Natural killer cell (primary cell): ENCODE results near the gene PTRH1. TPM values are rescaled to one million over a fixed set of nuclear protein-coding genes. Genes with fewer than 3 reads are reported as not detected.

Experiments
- ATAC-seq, 3 donors: fragments of 150-1000 bp in 2 of 3; fragments of 200-7000 bp in 1 of 3; cut with Tn5 transposase; 1 replicate in 1 of 3; 2 replicates in 2 of 3; pipeline ENCODE4 v1.10.0; 2021; ENCODE audit warnings: mild to moderate bottlenecking in 2 of 3, moderate library complexity in 2 of 3
- DNase-seq, 2 donors: peaks; one replicate each; pipeline versions ENCODE4 v3.0.0 to v3.0.0-alpha.2; 2013 to 2021; ENCODE audit warnings: mixed read lengths in 1 of 2
- H3K27ac ChIP-seq: one replicate; pipeline ENCODE4 v1.5.1; 2013; ENCODE audit warnings: mild to moderate bottlenecking, low read length
- H3K27me3 ChIP-seq: one replicate; pipeline ENCODE4 v1.6.1; 2013; ENCODE audit warnings: low read length; ENCODE audit not compliant: control insufficient read depth, insufficient read depth
- H3K36me3 ChIP-seq: one replicate; pipeline ENCODE4 v1.6.1; 2013; ENCODE audit warnings: low read length; ENCODE audit not compliant: control insufficient read depth, insufficient read depth
- H3K4me1 ChIP-seq: one replicate; pipeline ENCODE4 v1.6.1; 2013; ENCODE audit warnings: low read length; ENCODE audit not compliant: control insufficient read depth, insufficient read depth
- H3K4me3 ChIP-seq: one replicate; pipeline ENCODE4 v1.5.1; 2013; ENCODE audit warnings: low read length
- H3K9me3 ChIP-seq: one replicate; pipeline ENCODE4 v1.6.1; 2013; ENCODE audit warnings: low read length; ENCODE audit not compliant: control insufficient read depth, insufficient read depth
- H3K27ac Mint-ChIP-seq, 2 donors: one replicate each; pipeline ENCODE4 v1.8.0; 2022; ENCODE audit warnings: mild to moderate bottlenecking in 2 of 2, mixed read lengths in 2 of 2, moderate library complexity in 1 of 2
- H3K27me3 Mint-ChIP-seq, 2 donors: one replicate each; pipeline ENCODE4 v1.8.0; 2022; ENCODE audit warnings: low read depth in 2 of 2, mixed read lengths in 2 of 2
- H3K36me3 Mint-ChIP-seq: one replicate; pipeline ENCODE4 v1.8.0; 2022; ENCODE audit warnings: mixed read lengths
- H3K4me1 Mint-ChIP-seq, 2 donors: one replicate each; pipeline ENCODE4 v1.8.0; 2022; ENCODE audit warnings: mixed read lengths in 2 of 2
- H3K4me3 Mint-ChIP-seq: one replicate; pipeline ENCODE4 v1.8.0; 2022; ENCODE audit warnings: mild to moderate bottlenecking, moderate library complexity, mixed read lengths
- H3K9me3 Mint-ChIP-seq, 2 donors: one replicate each; pipeline ENCODE4 v1.8.0; 2022; ENCODE audit warnings: mixed read lengths in 2 of 2
- CTCF ChIP-seq: fragments of 200-600 bp; IDR thresholded peaks from one replicate; pipeline ENCODE4 v1.8.0; 2022; ENCODE audit warnings: antibody characterized with exemption
- WGBS: methylation state at CpG from one replicate; pipeline ENCODE4 v1.1.7; 2013; ENCODE audit warnings: missing lambda C conversion rate; ENCODE audit not compliant: insufficient coverage; 5-methylcytosine and 5-hydroxymethylcytosine counted together
- intact Hi-C: fragments of 100-400 bp; cut with micrococcal nuclease; formaldehyde crosslinking; loops from one replicate; pipeline ENCODE4 v1.14.2; 2022
- total RNA-seq, 4 donors: library from RNA; stranded (reverse); fragments of 120-200 nt in 1 of 4; gene quantifications; one replicate each; pipeline versions ENCODE4 v1.2.3 to v1.2.4, GENCODE V29; 2013 to 2022

PTRH1 gene
- total RNA-seq, 3 donors from 2014 or later (not counting 1 experiment from before 2014, with no cell fraction given): 6.9 to 11.5 (median 11.0) TPM

- peaks cover 5 to 21% of the 10 kb centered on the region in 2 donors for H3K4me1 Mint-ChIP-seq
- no peak overlapping the region for H3K4me3 ChIP-seq
- no peaks in the 10 kb centered on the region for H3K9me3 ChIP-seq
- no peaks in the 10 kb centered on the region for H3K27me3 Mint-ChIP-seq
- H3K27ac ChIP-seq: no peak overlapping the region
- peaks cover 54% of the 10 kb centered on the region for H3K36me3 ChIP-seq
- H3K27me3 ChIP-seq: no peaks in the 10 kb centered on the region
- ATAC-seq (no peak), DNase-seq (no peak)
- intact Hi-C loops: loop anchor here (5.0 to 10.0 kb wide), 2 partner anchors 124 to 184 kb away; partner anchors contain the start of gene STXBP1
- H3K36me3 Mint-ChIP-seq: peaks cover 8% of the 10 kb centered on the region
- peak overlapping the region; percentile 93 to 96 for H3K27ac Mint-ChIP-seq
- no peaks in the 10 kb centered on the region for H3K9me3 Mint-ChIP-seq
- no peak for TF ChIP-seq CTCF
- no peak overlapping the region for H3K4me3 Mint-ChIP-seq
- 94% methylated on average over 12 of the region's 13 CpGs for WGBS
- peaks cover 21% of the 10 kb centered on the region for H3K4me1 ChIP-seq
These were observed 23.2 kb upstream of the PTRH1 start for GRCh38 chr9:127738666-127739065.

GRCh38 chr9:127735530-127736185, 20.2 kb upstream of the PTRH1 start:
- Mint-ChIP-seq H3K9me3 (no peaks in the 10 kb centered on the region), H3K27me3 (no peaks in the 10 kb centered on the region), H3K36me3 (peaks cover 8% of the 10 kb centered on the region), H3K27ac (peak overlapping the region; percentile 93 to 96), H3K4me3 (peak overlapping the region; percentile 92), H3K4me1 (peaks cover 5 to 24% of the 10 kb centered on the region in 2 donors)
- Histone ChIP-seq H3K4me3 (no peak overlapping the region), H3K9me3 (no peaks in the 10 kb centered on the region), H3K27ac (peak overlapping the region; percentile 93), H3K36me3 (peaks cover 36% of the 10 kb centered on the region), H3K27me3 (no peaks in the 10 kb centered on the region), H3K4me1 (peaks cover 22% of the 10 kb centered on the region)
- intact Hi-C loops: loop anchor here (1.0 to 10.0 kb wide), 7 partner anchors 37 to 187 kb away; partner anchors contain the start of genes FPGS and STXBP1
- TF ChIP-seq CTCF: no peak
- no peak for ATAC-seq
- no peak for DNase-seq
- WGBS: 51% methylated on average over 15 of the region's 15 CpGs

- H3K36me3 Mint-ChIP-seq: peaks cover 8% of the 10 kb centered on the region
- Histone ChIP-seq H3K27me3 (no peaks in the 10 kb centered on the region), H3K27ac (peak within 1 kb of the TSS; percentile 93), H3K4me1 (peaks cover 22% of the 10 kb centered on the region), H3K36me3 (peaks cover 28% of the 10 kb centered on the region), H3K9me3 (no peaks in the 10 kb centered on the region), H3K4me3 (peak within 1 kb of the TSS; percentile 50)
- peak within 1 kb of the TSS; percentile 92 for H3K4me3 Mint-ChIP-seq
- DNase-seq (peak; percentile 100), ATAC-seq (peak; percentile 90 to 98 (median 90))
- intact Hi-C loops: loop anchor here (1.0 to 10.0 kb wide), 9 partner anchors 36 to 231 kb away; partner anchors contain the start of genes FPGS and STXBP1
- peaks cover 5 to 24% of the 10 kb centered on the region in 2 donors for H3K4me1 Mint-ChIP-seq
- H3K9me3 Mint-ChIP-seq: no peaks in the 10 kb centered on the region
- WGBS: under 1% methylated on average over 76 of the region's 76 CpGs
- no peaks in the 10 kb centered on the region for H3K27me3 Mint-ChIP-seq
- peak within 1 kb of the TSS; percentile 93 to 96 for H3K27ac Mint-ChIP-seq
- peak; percentile 71 for TF ChIP-seq CTCF
These were observed 19.5 kb upstream of the PTRH1 start, which contains the start of gene TOR2A for GRCh38 chr9:127734747-127735529. Gene TOR2A, minus strand, starts transcription at chr9:127735294. Its CDS starts 24 bp downstream, at chr9:127735270.
